DMS53 treated with DMSO at 0.1 percent for 48 hours (cell line): ENCODE data around the gene TRIM28.
"Not testable (repeated sequence)": the region's sequence is repeated elsewhere in the genome, so short reads cannot be mapped to it uniquely, and the experiment has no call there.

Source experiments
- DNase-seq: peaks from one replicate; lab custom pipeline; 2025; ENCODE audit not compliant: unreplicated experiment; lab: John Stamatoyannopoulos, UW

The TRIM28 gene

DNA sequence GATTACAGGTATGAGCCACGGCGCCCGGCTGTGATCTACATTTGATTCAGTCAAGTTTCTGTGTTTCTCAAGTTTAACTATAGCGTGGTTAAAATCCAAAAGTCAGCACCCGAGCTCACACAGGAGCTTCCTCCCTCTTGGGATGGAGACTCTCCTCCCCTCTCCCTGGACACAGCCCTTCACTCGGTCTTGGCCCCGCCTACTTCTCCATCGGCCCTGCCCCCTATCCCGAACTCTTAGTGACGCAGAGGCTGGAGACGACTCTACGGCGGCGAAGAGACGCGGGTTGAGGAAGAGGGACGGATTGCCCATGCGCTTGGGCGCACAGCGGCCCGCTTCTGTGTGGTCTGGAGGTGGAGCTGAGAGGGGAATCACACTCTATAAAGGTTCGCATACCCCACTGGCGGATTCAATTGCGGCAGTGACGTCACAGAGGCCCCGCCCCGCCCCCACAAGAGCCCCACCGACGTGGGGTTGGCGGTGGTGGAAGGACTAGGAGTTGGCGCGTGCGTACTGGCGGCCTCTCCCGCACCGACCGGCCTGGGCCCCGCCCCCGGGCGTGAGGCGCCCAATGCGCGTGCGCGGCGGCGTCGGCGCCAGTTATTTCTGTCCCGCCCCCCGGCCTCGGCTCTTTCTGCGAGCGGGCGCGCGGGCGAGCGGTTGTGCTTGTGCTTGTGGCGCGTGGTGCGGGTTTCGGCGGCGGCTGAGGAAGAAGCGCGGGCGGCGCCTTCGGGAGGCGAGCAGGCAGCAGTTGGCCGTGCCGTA lies at the start of gene TRIM28:
TSS of gene TRIM28 (plus strand) at position 239 of the 765 bp plus-strand sequence. CDS start 694 bp downstream, outside the sequence.
- DNase-seq = no peak

DNA sequence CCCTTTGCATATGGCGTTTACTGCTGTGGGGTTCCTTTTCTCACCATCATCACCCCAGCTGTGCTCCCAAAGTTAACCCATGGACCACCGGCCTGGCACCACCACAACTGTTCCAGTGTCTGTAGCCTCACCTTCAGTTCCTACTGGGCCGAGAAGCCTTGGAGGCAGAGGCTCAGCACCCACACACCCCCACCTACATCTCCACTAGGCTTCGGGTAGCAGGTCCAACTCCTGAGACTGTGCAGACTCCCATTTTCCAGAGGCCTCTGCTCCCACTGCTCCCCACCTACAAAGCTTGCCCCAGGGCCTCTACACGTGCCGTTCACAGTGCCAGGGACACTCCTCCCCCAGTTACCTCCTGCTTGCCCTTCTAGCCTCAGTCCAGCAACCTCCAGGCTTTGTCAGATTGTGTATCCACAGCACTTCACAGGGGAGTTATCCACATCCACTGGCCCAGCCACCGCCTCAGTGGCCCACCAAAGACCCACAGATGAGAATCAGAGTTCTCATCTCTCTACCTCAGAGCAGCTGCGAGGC lies 46.2 kb upstream of the TRIM28 start:
- DNase-seq = no peak

DNA sequence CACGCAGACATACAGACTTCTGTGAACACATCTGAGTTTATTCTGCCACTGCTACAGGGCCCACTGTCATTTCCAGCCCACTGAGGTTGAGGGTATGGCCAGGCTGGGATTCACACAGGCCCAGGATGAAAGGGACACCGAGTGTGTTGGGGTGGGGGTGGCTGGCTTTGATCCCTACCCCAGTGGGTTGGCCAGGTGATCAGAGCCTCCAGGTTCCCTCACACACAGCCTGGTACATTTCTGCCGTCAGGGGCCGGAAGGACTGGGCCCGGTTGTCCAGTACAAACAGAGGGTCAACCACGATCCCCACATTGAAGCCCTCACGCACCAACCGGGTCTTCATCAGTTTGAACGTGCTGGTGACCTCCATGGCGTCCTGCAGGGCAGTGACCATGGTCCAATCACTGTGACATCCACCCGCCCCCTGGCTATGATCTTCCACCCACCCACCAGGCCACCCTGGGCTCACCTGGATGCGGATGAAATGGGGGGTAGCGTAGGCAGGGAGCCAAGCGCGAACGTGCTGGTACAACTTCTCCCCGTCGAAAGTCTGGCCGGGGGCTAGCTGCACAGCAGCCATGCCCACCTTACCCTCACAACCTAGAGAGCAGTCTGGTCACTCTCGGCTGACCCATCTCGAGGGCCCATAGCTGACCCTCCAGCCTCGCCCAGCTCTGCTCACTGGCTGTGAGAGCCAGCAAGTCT lies 45.4 kb upstream of the TRIM28 start:
- DNase-seq = no peak

DNA sequence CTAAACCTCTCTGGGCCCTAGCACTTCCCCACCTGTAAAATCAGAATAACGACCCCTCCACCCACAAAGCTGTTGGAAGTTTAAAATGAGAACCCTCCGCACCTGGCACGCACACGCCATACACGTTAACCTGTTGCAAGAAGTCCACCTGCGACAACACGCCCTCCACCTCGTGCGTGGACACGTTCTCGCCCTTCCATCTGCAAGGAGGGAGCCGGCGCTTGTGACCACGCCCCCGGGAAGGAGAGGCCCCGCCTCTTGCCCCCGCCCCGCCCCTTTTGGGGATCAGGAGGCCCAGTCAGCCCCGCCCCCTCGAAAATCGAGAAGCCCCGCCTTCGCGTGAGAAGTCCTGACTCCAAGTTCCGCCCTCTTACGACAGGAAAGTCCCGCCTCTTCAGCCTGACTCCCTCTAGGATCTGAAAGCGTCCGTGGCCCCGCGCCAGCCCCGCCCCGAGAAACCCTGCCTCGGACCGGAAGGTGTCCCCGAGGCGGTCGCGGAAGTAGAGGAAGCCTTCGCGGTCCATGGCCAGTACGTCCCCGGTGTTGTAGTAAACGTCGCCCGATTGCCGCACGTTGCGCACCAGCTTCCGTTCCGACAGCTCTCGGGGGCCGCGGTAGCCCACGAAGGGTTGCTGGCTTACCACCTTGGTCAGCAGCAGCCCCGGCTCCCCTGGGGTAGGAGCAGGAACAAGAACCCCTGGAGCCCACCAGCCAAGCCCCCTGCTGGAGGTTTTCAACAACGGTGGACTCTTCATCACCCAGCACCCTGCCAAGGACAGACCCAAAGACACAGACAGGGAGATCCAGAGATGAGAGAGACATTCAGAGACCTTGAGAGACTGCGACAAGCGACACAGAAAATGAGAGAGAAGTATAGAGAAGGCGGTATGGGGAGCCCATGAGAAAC lies 44.6 kb upstream of the TRIM28 start:
- DNase-seq = peak; percentile 95

DNA sequence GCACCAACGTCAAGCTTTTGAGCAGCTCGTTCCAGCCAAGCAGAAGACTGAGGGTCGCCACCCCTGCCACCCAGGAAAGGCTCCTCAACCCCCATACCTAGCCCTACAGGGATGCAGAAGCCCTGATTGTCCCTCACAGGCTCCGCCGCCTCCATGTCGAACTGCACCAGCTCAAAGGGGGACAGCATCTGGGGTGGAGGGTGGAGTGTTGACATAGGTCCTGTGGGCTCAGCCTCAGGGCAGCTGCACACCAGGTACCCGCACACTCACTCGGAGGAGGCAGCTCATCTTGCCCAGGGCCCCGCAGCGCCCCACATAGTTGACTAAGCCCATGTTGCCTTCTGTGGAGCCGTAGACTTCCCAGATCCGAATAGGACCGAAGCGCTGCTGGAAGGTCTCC lies 43.6 kb upstream of the TRIM28 start:
- no peak for DNase-seq

DNA sequence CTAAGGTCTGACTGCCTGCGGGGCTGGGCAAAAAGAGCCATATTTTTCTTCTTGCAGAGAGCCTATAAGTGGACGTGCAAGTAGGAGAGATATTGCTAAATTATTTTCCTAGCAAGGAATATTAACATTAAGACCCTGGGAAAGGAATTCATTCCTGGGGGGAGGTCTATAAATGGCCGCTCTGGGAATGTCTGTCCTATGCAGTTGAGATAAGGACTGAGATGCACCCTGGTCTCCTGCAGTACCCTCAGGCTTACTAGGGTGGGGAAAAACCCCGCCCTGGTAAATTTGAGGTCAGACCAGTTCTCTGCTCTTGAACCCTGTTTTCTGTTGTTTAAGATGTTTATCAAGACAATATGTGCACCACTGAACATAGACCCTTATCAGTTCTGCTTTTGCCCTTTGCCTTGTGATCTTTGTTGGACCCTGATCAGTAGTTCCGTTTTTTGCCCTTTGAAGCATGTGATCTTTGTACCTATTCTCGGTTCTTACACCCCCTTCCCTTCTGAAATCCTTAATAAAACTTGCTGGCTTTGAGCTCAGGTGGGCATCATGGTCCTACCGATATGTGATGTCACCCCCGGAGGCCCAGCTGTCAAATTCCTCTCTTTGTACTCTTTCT lies 36.2 kb upstream of the TRIM28 start:
- DNase-seq = not testable (repeated sequence)

DNA sequence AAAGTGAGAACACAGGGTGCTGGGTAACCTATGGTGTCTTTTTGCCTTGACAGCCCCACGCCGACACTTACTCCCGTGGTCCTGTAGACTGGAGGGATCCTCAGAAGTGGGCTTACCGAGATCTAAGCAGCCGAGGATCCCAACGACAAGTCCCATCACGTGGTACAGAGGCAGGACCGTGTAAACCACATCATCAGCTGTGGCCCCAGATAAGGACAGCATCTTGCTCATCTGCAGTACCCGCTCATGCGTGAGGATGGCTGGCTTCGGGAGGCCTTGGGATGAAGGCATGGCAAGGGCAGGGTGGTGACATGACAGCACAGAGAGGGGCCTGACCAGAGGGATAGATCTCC lies 34.2 kb upstream of the TRIM28 start:
- DNase-seq = no peak

DNA sequence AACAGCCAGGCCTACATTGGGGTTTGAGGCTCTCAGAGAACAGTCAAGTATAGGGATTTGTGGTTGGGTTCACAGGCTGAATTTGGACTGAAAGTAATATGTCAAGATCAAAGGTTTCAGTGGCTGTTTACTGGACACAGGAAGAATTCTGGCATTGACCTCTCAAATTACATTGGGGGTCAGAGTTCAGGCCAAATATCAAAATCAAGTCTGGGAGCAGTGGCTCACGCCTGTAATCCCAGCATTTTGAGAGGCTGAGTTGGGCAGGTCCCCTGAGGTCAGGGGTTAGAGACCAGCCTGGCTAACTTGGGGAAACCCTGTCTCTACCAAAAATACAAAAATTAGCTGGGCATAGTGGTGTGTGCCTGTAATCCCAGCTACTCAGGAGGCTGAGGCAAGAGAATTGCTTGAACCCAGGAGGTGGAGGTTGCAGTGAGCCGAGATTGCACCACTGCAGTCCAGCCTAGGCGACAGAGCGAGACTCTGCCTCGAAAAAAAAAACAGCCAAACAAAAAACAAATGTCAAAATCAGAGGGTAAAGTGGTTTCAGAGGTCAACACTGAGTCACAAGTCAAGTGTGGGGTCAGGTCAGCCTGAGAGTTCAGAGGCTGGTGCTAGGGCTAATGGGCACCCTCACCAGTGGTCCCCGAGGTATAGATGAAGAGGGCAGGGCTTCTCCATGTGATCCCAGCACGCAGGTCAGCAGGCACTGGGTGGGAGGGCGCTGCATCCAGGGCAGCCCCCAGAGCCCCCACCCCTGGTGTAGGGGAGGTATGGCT lies 33.6 kb upstream of the TRIM28 start:
- DNase-seq = no peak

DNA sequence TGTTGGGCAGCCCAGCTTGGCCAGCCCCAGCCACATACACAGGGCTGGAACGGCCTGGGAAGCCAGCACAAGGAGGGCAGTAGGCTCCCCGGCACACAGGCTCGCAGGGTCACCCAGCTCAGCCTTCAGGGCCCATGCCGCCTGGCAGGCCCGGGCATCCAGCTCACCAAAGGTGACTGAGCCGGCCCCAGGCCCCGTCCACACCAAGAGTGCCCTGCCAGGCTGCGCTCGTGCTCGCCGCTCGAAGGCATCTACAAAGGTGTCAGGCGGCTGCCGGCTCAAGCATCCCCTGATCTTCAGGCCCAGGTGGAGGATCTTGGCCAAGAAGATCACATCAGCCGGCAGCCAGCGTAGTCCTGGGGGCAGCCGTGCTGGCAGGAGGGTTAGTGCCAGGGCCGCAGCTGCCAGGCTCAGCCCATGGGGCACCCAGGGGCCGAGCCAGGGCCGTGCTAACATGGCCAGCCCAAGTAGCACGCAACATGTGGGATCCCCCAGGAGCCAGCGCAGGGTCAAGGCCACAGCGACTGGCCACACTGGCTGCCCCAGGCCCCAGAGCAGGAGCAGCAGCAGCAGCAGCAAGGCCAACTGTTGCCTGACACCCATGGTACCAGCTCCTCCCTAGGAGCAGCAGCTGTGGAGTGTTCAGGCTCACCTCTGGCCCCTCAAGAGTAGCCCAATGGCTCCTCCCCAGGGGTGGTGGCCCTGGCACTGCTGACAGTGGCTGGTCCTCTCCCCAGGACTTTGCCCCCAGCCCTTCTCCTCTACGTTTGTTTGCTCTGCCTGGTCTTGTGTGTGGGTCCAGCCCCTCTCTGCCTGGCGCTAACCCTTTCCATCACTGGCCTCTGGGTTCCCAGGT lies 32.3 kb upstream of the TRIM28 start, which contains the start of gene SLC27A5:
TSS of gene SLC27A5 (minus strand) at position 640 of the 856 bp plus-strand sequence. CDS start at position 603, 37 bp downstream.
- no peak for DNase-seq

DNA sequence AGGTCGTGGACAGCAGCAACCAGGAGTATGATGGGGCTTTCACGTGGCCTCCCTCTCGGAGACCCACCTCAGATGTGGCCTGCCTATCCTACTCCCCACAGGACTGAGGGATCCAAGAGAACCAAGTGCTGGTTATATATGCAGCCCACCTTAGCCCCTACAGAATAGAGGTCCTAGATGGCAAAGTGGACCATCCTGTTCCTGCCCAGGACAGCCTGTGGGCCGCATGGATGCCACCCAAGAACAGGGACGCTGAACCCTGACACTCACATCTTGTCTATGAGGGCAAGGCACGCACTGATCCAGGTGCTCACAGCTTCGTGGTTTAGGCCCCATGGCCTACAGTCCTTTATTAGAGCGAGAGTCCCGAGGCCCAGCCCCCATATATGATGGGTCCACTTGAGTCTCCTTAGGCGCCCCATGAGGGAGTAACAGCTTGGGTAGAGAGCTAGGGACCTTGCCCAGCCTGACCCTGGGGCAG lies 30.6 kb upstream of the TRIM28 start:
- no peak for DNase-seq

DNA sequence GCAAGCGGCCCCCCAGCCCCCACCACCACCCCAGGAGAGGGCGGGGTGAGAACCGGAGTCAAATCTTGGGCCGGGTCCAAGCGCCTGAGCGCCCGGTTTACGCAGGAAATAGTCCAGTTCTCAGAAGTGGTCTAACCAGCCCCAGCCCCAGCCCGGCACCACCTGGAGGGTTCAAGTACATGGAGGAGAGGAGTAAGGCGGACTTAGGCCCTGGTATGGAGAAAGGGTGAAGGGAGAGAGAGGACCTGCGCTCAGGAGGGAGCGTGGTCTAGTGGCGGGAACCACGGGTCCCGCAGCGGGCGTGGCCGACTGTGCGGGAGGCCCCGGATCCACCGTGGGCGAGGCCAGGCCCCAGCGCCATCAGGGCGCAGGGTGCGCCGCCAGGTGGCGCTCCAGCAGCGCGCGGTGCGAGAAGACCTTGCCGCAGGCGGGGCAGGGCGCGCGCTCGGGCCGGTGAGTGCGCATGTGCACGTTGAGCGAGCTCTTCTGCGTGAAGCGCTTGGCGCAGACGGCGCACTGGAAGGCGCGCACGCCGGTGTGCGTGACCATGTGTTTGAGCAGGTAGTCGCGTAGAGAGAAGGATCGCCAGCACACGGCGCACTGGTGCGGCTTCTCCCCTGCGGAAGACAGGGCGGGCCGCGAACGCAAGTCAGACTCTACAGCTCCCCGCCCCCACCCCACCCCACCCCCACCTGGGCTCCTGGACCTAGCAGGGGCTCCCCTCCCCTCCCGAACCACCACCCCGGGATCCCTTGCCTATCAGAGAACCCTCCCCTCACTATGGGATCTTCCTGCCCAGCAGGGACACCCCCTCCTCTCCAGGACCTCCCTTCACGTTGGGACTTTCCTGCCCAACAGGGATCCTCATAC lies 29.9 kb upstream of the TRIM28 start:
- DNase-seq = peak; percentile 96

DNA sequence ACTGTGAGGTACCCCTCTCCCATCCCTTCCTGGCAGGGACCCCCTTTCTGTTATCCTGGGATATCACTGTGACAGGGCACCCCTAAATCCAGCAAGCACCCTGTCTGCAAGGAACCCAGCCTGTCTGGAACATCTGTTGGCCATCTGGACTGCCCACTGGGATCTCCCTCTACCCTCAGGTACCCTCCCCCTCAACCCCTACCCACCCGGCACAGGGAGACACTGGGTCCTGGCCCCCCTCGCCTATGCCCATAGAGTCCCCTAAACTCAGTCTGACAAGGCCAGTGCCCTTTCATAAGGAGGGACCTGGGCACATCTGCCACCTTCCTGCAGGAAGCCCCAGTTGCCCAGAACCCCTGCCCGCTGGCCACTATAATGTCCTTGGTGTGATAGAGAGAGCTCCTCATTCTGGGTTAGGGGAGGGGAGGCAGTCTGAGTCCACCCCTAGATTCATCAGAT lies 29.3 kb upstream of the TRIM28 start:
- no peak for DNase-seq

DNA sequence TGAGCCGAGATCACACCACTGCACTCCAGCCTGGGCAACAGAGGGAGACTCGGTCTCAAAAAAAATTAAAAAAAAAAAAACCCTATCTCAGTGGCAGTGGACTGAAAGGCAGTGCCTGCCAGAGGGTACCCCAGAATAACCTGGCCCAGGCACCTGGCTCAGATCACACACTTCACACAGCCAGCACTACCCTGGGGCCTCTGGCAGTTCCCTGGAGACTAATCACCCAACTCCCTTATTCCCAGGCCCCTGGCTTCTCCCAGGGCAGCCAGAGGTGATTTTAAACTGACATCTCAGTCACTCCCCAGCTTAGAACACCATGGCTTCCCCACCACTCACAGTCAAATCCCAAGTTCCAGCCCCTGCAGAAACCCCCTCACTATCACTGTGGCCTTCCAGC lies 28.6 kb upstream of the TRIM28 start:
- no peak for DNase-seq

DNA sequence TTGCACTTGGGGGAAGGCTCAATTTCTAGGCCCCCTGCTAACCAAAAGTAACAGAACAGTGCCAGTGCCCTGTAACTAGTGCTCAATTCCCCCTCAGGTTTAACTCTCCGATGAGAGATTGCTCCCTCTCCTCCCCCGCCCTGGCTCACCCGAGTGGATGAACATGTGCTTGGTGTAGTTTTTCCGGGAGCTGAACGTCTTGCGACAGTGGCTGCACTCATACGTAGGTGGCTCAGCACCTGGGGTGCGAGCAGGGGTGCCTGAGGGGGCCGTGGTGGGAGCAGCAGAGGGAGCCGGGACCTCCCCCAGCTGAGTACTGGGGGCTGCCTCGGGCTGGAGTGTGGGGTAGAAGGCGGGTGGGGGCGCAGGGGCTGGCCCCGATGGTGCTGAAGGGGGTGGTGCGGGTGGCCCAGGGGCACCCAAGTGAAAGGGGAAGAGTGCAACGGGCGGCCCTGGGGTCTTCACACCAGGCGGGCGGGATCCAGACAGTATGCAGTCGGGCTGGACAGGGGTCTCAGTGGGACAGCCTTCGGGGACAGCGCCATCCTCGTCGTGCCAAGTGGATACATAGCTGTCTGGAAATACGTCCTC lies 27.5 kb upstream of the TRIM28 start:
- DNase-seq = no peak

DNA sequence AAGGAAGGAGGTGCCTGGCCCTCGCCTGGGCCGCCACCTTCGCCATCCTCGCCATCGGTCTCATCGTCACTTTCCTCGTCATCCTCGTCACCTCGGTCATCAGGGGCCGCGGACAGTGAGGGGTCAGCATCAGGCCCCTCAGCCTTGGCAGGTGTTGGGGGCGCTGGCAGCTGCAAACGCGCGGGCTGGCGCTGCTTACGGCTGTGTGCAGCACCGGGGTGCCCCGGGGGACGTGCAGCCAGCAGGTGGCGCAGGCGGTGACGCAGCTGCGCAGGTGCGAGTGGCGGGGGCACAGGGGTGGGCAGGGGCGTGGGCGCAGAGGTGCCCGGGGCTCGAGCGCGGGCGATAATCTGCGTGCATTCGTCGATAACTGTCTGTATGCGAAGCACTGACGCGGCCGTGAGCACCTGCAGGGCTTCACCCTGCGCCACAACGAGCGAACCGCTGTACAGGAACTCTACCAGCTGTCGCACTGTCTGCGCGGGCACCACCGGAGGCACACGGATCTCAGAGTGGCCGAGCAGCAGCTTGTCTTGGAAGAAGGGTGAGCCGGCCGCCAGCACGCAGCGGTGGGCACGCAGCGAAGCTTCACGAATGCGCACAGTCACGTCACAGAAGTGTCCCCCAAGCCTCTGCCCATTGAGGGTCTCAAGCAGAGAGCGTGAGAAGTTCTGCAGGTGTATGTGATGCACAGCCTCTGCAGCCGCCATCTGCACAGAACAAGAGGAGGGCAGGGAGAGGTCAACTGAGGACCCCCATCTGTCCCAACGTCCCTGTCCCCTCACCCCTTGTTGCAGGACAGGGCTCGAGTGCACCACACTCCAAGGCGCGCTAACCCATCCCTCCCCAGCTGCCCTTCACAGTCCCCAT lies 26.7 kb upstream of the TRIM28 start:
- DNase-seq = no peak

DNA sequence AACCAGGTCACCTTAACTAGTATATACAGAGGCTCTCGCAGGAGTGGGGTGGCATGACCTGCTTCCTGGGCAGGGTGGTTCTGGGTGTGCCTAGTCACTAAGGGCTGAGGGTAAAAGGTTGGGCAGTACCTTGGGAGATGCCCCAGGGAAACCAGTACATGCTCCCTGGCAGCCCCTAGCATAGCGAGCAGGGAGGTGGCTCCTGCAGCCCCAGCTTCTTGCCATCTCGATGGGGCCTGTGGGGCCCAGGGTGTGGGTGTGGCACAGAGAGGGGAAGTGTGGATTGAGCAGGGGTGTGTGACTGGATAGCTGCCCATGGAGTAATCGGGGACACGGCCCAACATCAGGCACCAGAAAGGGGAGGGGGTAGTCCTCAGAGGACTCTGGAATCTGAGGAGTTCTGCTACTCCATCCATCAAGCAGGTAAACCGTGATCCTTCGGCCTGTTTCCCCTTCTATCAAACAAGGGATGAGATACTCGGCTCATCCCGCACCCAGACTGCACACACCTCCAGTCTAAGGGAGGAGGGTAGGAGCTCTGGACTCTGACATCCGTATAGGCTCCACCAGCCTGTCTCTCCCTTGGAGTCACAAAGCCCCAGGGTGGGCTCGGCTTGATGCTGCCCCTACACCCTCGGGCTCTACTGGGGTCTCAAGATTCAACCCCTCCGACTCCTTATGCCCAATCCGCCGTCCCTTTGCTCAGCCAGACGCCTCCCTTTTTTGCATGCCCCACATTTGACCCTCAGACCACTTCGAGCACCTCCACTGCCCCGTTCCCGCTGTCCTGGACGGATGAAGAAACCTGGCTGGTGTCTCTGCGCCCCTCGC lies 25.4 kb upstream of the TRIM28 start:
- DNase-seq = no peak
